ENCODE measurements around the gene LOXL1.

DNA sequence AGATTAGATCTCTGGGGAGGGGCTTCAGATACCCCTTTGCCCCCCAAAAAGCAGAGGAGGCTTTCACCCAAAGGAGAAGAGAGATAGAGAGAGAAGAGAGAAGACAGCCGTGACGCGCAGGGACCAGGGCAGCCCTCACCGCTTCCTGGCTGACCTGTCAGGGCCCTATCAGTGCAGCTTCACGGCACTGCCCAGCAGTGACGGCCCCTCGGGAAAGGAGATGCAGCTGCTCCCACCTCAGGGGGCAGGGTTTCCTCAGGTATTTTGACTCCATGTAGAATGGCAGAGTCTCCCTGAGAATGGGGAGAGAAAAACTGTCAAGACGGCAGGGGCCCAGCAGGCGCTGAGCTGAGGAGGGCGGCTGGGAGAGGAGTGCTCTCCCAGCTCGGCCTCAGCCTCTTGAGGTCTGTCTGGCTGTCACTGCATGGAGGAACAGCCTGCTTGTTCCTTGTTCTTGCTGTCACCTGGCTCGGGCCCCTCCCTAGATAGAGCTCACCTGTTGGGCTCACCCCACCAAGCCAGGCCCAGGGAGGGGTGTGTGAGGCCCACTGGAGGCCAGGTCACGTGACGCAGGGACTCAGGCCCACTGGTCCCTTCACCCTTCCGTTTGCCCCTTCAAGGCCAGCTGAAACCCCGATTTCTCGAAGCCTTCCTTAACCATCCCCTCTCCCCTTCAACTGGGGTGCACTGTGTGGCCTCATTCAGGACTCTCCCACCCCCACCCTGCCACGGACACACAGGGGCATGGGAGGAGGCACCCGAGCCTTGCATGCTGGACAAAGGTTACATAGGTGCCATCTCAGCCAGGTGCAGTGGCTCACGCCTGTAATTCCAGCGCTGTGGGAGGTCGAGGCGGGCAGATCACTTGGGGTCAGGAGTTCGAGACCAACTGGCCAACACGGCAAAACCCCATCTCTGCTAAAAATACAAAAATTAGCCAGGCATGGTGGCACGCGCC, 28.2 kb downstream of the LOXL1 start:
- TF ChIP-seq CTCF (conservative IDR thresholded peaks at IDR 0.05; ENCODE audit: low read depth, low read length) (no peak), EZH2 (IDR thresholded peaks at IDR 0.05; ENCODE audit: low read length, unreplicated experiment) (no peak)

Measured in PC-3 (cell line).